GM19043 (cell line): ENCODE results near the gene COL23A1.

Experiments
- ATAC-seq: cut with Tn5 transposase; IDR thresholded peaks from one replicate; pipeline ENCODE4 v1.9.1; 2021; ENCODE audit warnings: low read depth; ENCODE audit not compliant: unreplicated experiment

COL23A1 gene

GRCh38 chr5:178465861-178466288, 124.3 kb downstream of the COL23A1 start:
- ATAC-seq, result no peak

GRCh38 chr5:178465228-178465860, 124.8 kb downstream of the COL23A1 start:
- ATAC-seq, result no peak

DNA sequence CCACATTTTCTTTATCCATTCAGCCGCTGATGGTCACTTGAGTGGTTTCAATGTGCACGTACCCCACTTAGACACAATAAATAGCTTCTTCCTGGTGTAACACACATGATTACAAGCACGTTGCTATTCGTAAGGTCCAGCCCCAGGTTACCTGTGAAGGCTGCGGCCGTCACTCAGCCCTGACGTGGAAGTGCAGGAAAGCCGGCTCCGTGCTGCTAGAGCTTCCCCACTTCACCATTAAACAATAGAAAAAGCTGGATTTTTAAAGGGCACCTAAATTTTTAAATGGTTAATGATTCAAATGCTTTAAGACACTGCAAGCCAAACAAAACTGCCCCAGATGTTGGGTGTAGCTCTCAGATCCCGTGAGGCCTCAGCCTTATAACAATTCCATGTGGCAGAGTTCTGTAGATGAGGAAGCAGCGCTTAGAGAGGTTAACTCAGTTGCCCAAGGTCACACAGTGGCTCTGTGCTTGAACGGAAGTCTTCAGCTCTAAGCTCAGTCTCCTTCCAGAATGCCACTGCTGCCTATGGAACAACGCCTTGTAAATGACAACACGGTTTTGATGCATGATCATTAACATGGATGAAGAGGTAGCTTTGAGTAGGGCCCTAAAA, 125.7 kb downstream of the COL23A1 start:
- ATAC-seq, result no peak

DNA sequence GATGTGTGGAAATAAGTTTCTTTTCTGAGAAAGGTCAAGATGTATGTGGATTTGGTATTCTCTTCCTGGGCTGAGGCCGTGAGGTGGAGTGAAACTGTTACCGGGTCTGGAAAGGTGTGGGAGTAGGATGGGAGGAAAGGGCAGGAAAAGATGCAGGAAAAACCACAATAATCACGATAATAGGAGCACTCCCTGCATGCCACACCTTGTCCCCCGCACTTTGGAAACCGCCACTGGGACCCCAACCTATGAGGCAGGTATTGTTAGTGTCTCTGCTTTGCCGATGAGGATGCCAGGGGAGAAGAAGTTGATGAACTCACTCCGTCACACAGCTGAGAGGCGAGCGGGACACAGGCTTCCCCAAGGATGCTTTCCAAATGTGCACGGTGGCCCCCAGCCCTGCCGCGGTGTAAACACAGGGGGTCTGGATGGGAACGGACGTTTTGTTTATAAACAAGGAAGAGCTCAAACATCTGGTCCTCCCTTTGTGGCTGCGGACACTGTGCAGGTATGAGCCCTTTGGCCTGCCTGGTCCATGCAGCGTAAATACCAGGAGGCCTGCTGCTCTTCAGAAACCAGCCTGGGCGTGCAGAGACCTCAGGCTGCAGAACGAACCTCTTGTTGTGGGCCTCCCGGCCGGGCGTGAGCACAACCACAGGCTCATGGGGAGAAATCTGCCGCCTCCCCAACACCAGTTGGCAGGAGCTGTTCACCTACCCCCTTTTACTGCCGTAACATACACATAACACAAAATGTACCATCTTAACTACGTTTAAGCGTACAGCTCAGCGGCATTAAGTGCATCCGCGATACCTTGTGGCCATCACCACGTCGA, 126.7 kb downstream of the COL23A1 start:
- no peak for ATAC-seq

- ATAC-seq, result no peak
Observed at GRCh38 chr5:178462816-178463215, 127.4 kb downstream of the COL23A1 start.

GRCh38 chr5:178462076-178462475, 128.1 kb downstream of the COL23A1 start:
- no peak for ATAC-seq

GRCh38 chr5:178461004-178461730, 129.0 kb downstream of the COL23A1 start:
- peak; percentile 81 for ATAC-seq

- no peak for ATAC-seq
Observed at GRCh38 chr5:178460598-178460997, 129.6 kb downstream of the COL23A1 start.

DNA sequence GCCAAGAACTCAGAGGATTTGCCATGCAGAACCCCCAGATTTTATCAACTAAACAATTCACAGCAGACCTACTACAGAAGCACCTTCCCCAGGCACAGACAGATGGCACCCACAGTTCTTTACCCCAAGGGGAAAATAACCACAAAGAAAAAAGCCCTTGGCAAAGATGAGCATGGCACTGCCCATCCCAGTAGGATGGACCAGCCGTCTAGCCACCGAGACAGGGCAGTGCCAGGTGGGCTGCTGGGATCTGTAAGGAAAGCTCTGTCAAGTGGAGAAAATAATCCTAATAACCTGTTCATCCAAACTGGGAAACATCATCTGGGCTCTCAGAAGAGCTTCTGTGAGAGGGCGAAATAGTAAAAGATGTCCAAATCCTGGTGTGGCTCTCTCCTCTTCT, 130.0 kb downstream of the COL23A1 start:
- no peak for ATAC-seq

DNA sequence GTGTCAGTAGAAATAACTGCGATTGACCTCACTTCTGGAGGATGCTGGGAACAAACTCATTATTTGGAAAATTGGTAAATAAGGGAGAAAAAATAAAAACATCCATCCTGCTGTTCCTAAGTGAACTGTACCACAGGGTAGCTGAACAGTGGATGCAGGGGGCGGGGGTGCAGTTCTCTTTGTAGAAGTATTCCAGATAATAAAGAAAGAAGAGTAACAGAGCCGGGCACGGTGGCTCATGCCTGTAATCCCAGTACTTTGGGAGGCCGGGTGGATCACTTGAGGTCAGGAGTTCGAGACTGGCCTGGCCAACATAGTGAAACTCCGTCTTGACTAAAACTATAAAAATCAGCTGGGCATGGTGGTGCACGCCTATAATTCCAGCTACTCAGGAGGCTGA, 132.1 kb downstream of the COL23A1 start:
- no peak for ATAC-seq

- ATAC-seq, result no peak
Observed at GRCh38 chr5:178457471-178457870, 132.7 kb downstream of the COL23A1 start.

DNA sequence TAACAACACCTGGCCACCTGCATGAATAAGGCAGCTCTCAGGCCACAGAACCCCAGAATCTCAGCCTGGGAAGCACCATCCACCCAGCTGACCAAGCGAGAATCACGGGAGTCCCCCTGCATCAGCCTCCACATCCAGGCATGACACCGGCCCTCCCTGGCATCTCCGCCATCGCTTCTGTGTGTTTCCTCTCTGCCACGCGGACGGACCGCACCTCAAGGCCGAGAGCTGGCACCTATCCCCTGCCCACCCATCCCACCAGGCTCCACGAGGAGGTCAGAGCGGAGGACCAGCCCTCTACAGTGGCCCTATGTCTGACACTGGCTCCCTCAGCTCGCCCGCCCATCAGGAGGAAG, 134.7 kb downstream of the COL23A1 start:
- ATAC-seq, result no peak

GRCh38 chr5:178454821-178455479, 135.2 kb downstream of the COL23A1 start:
- ATAC-seq, result no peak

- ATAC-seq, result no peak
Observed at GRCh38 chr5:178454303-178454702, 135.9 kb downstream of the COL23A1 start.

GRCh38 chr5:178453224-178453623, 137.0 kb downstream of the COL23A1 start:
- ATAC-seq, result no peak

DNA sequence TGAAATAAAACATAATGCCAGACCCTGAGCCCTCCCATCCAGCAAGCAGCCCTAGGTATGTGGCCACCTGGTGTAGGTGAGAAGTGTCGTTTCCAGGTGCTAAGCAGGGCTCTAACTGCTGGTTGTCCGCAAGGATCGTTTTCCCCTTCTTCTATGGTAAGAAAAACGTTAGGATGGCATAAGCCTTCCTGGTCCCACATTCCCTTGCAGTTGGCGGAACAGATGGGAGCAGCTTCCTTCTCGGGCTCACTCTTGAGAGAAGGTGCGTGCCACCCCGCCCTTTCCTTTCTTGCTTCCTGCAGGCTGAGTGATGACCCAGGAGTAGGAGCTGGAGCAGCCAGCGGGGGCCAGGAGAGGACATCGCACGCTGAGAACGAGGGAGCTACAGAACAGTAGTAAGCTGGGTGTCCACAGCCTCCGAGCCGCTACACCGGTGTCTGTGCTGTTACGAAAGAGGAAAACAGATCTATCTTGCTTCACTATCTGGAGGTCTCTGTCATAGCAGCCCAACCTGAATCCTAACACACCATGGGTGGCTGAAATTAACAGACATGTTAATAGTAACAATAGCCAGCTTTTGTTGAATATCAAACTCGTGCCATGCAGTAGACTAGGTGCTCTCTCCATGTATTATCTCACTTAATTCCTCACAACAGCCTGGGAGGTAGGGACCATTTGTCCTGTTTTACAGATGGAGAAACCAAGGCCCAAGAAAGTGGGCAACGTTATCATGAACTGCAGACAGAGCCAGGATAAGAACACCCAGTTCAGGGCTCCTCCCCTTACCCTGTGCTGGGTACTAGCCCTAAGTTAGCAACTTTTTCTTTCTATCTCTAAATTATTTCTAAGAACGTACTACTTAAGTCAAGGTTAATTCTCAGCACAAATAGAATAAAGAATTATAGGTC, 139.8 kb downstream of the COL23A1 start:
- ATAC-seq, result no peak

GRCh38 chr5:178449163-178450070, 140.8 kb downstream of the COL23A1 start:
- ATAC-seq, result no peak

- no peak for ATAC-seq
Observed at GRCh38 chr5:178445534-178445933, 144.7 kb downstream of the COL23A1 start.
